Osteocyte (in vitro differentiated cells): ENCODE data around the gene TBX3. TPM values are rescaled to one million over a fixed set of nuclear protein-coding genes. Genes with fewer than 3 reads are reported as not detected.

Experiments used
- DNase-seq: peaks from one replicate; pipeline ENCODE4 v3.0.0; 2021; ENCODE audit warnings: mixed read lengths; ENCODE audit not compliant: unreplicated experiment; ENCODE audit errors: extremely low spot score
- H3K27ac Mint-ChIP-seq: one replicate; pipeline ENCODE4 v1.8.0; 2021; ENCODE audit warnings: mild to moderate bottlenecking, mixed read lengths; ENCODE audit not compliant: unreplicated experiment
- H3K27me3 Mint-ChIP-seq: one replicate; pipeline ENCODE4 v1.8.0; 2021; ENCODE audit warnings: mixed read lengths; ENCODE audit not compliant: unreplicated experiment
- H3K36me3 Mint-ChIP-seq: one replicate; pipeline ENCODE4 v1.8.0; 2021; ENCODE audit warnings: mixed read lengths; ENCODE audit not compliant: unreplicated experiment
- H3K4me1 Mint-ChIP-seq: one replicate; pipeline ENCODE4 v1.8.0; 2021; ENCODE audit warnings: mixed read lengths; ENCODE audit not compliant: unreplicated experiment
- H3K4me3 Mint-ChIP-seq: one replicate; pipeline ENCODE4 v1.8.0; 2021; ENCODE audit warnings: mild to moderate bottlenecking, moderate library complexity, mixed read lengths; ENCODE audit not compliant: unreplicated experiment
- H3K9me3 Mint-ChIP-seq: one replicate; pipeline ENCODE4 v1.8.0; 2021; ENCODE audit warnings: mixed read lengths; ENCODE audit not compliant: unreplicated experiment
- CTCF ChIP-seq: fragments of 200-600 bp; sonication (generic); IDR thresholded peaks from 2 replicates; pipeline ENCODE4 v1.5.0; 2021; ENCODE audit warnings: antibody characterized with exemption, mild to moderate bottlenecking, moderate library complexity
- total RNA-seq: library from RNA; stranded (reverse); gene quantifications from 2 replicates; pipeline ENCODE4 v1.2.1, GENCODE V29; 2021

TBX3 gene
- total RNA-seq, 1 donor from 2014 or later: 0.91 TPM

DNA sequence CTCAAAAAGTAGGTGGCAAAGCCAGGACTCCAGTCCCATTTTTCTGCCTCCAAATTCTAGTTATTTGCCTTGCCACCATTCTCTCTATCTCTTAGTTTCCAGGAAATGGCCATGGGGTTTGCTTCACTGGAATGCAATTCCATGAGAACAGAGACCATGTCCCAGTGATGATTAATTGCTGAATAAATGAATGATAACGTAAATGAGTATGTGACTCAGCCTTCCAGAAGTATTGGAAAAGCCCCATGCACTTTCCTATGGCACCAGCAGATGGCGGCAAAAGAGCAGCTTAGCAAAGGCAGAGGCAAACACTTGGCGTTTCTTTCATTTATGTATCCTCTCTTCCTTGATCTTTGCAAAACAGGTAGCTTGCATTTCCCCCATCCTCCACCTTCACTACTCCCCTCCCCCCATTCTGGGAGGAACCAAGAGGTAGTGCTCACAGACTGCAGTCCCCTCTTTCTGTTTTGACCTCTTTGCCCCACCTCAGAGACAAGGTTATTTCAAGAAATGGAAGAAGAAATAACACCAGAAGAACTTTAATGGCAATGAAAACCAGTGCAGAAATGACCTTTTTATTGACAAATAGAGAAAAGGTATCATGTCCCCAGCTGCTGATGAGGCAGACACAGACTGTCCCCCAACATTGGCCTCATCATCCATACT, 21.3 kb downstream of the TBX3 start:
- no peaks in the 10 kb centered on the region for H3K36me3 Mint-ChIP-seq
- peaks cover 1% of the 10 kb centered on the region for H3K4me1 Mint-ChIP-seq
- no peak overlapping the region for H3K27ac Mint-ChIP-seq
- H3K27me3 Mint-ChIP-seq: peaks cover 46% of the 10 kb centered on the region
- no peak for DNase-seq
- TF ChIP-seq CTCF: peak; percentile 95
- H3K4me3 Mint-ChIP-seq: no peak overlapping the region
- H3K9me3 Mint-ChIP-seq: no peaks in the 10 kb centered on the region

DNA sequence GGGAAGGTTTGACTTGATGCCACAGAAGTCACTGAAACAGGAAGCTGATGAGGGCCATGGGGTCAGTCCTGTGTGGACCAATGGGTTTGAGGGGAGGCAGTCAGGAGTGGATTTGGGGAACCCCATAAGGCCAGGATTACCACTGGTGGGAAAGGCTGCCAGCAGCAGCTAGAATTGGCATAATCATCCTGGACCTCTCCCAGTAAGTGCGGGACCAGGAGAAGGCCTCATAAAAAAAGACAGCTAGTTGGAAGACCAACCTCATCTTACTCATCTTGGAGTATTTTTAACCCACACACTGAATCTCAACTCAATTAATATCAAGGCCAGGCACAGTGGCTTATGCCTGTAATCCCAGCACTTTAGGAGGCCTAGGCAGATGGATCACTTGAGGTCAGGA, 22.7 kb downstream of the TBX3 start:
- no peak for DNase-seq
- TF ChIP-seq CTCF: no peak
- H3K36me3 Mint-ChIP-seq: no peaks in the 10 kb centered on the region
- H3K27me3 Mint-ChIP-seq: peaks cover 34% of the 10 kb centered on the region
- H3K9me3 Mint-ChIP-seq: no peaks in the 10 kb centered on the region
- H3K4me1 Mint-ChIP-seq: no peaks in the 10 kb centered on the region
- H3K27ac Mint-ChIP-seq: no peak overlapping the region
- no peak overlapping the region for H3K4me3 Mint-ChIP-seq

GRCh38 chr12:114659084-114659483, 24.9 kb downstream of the TBX3 start:
- no peaks in the 10 kb centered on the region for H3K4me1 Mint-ChIP-seq
- peaks cover 17% of the 10 kb centered on the region for H3K27me3 Mint-ChIP-seq
- no peak for DNase-seq
- no peaks in the 10 kb centered on the region for H3K36me3 Mint-ChIP-seq
- H3K27ac Mint-ChIP-seq: no peak overlapping the region
- no peak overlapping the region for H3K4me3 Mint-ChIP-seq
- TF ChIP-seq CTCF: no peak
- no peaks in the 10 kb centered on the region for H3K9me3 Mint-ChIP-seq

DNA sequence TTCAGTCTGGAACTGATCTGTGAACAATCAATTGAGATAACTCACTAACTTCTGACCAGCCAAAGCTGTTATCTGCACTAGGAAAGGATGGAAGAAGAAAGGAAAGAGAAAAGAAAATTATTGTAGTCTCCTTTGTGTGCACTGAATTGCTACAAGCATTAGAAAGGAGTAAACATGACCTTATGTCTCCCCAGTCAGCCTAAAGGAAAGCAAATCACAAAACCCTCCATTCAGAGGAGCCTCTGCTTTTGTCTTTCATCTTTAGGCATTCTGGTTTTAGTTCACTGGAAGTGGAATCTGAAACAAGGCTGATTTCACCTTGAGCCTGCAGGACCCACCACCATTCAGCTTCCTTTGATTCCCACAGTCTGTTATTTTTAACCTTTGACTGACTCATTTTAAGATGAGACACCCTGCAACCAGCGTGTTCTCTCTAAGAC, 26.0 kb downstream of the TBX3 start:
- peaks cover 6% of the 10 kb centered on the region for H3K27me3 Mint-ChIP-seq
- H3K4me3 Mint-ChIP-seq: no peak overlapping the region
- H3K4me1 Mint-ChIP-seq: no peaks in the 10 kb centered on the region

GRCh38 chr12:114657597-114657920, 26.4 kb downstream of the TBX3 start:
- no peak for TF ChIP-seq CTCF
- no peak overlapping the region for H3K27ac Mint-ChIP-seq
- peaks cover 2% of the 10 kb centered on the region for H3K27me3 Mint-ChIP-seq
- no peaks in the 10 kb centered on the region for H3K9me3 Mint-ChIP-seq
- no peaks in the 10 kb centered on the region for H3K36me3 Mint-ChIP-seq
- H3K4me3 Mint-ChIP-seq: no peak overlapping the region
- H3K4me1 Mint-ChIP-seq: no peaks in the 10 kb centered on the region
- no peak for DNase-seq

More for the DNA sequence above, 26.0 kb downstream of the TBX3 start:
- no peak for TF ChIP-seq CTCF
- H3K27ac Mint-ChIP-seq: no peak overlapping the region
- no peak for DNase-seq
- H3K36me3 Mint-ChIP-seq: no peaks in the 10 kb centered on the region
- no peaks in the 10 kb centered on the region for H3K9me3 Mint-ChIP-seq
